Glomerular visceral epithelial cell (primary cell): ENCODE results near the gene FKRP.
A peak's percentile ranks its signal among the peaks of the same experiment; 100 is the strongest.

Source experiments
- DNase-seq: peaks from one replicate; pipeline ENCODE4 v3.0.0-alpha.2; 2016; ENCODE audit errors: extremely low spot score

Gene FKRP

DNA sequence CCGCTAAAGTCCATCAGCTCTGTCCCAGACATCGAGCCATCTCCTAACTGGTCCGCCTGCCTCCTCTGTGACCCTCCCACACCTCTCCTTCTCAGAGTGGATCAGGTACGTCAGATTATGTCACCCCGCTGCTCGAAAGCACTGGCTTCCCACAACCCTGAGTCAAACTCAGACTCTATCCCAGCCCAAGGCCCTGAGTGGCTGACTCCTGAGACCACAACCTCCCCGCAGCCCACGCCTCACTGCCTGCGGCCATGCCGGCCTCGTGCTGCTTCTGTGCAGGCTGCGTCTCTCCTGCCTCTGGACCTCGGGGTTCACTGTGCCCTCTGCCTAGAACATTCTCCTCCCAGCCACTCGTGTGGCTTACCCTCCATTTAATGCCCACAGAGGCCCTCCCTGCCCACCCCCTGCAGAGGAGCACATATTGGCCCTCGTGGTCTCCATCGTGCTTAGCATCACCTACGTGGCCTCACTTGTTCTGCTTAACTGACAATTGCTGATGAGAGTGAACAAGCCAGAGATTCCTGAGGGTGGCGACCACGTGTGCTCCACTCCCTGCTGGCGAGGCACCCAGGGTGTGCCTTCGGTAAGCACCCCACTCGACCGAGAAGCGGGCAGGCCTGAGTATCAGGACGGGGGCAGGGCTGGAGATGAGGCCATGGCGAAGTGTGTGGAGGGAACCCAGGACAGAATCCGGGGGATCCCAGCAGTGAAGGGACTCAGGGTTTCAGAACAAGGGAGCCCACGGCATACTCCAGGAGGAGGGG, 13.5 kb upstream of the FKRP start:
- peak; percentile 95 for DNase-seq

DNA sequence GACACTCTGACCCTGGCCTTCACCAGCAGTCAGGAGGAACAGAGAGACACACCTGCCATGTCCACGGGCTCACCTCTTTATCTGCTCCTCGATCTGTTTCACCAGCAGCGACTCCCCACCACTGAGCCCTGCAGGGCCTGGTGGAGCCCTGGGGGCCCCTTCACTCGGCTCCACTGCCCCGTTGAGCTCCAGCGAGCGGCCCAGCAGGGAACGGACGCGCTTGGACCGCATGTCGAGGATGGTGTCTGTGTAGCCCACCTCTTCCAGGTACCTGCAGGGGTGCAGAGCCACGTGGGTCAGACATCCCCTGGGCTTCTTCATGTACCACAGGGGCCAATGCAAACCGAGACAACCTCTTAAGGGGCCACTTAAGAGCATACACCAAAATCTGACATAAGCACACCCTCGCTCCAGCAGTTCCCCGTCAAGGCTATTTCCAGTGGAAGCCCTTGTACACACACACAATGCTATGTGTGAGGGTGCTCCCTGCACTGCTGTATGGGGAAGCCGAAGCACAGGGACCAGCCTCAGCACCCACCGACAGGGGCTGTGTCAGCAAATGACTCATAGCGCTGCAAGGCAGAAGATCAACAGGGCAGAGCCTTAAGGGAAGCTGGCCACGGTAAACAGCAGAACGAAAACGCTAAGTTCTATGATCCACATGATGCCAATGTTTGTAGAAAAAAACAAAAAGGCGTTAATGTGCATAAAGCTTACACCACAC, 12.7 kb upstream of the FKRP start:
- peak; percentile 40 for DNase-seq

GRCh38 chr19:46733690-46734292, 12.1 kb upstream of the FKRP start:
- no peak for DNase-seq

- DNase-seq, result no peak
Observed at GRCh38 chr19:46736531-46737297, 9.1 kb upstream of the FKRP start.

DNA sequence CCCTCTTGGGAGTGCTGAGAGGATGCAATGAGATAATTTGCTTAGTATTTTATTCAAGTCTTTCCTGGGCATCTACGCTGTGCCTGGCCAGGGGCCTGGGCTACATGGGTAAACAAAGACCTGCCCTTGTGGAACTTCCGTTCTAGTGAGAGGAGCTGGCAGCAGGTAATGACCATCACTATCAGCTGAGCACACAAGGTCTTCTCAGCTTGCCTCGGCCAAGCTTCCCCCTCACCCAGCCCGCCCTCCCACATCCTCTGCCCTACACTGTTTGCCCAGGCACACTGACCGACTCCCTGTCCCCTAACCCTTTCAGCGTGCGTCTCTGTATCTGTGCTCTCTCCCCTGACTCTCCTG, 8.6 kb upstream of the FKRP start:
- no peak for DNase-seq

DNA sequence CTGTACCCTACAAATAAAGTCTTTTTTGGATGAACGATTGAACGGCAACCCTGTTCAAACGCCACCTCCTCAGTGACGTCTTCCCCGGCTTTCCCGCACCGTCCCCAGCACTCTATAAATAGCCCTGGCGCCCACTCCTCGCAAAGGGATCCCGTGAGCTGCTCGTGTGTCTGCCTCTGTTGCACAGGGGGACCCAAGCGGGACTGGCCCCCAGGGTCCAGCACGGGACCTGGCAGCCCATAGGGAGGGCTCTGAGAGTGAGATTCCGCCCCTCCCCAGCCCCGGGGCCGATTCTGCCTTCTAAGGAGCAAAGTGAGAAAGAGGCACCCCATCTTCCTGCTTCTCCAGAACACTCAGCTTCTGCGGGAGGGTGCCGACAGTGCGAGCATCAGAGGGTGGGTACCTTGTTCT, 8.1 kb upstream of the FKRP start:
- DNase-seq, result no peak

- DNase-seq, result no peak
Observed at GRCh38 chr19:46739290-46739771, 6.5 kb upstream of the FKRP start.

DNA sequence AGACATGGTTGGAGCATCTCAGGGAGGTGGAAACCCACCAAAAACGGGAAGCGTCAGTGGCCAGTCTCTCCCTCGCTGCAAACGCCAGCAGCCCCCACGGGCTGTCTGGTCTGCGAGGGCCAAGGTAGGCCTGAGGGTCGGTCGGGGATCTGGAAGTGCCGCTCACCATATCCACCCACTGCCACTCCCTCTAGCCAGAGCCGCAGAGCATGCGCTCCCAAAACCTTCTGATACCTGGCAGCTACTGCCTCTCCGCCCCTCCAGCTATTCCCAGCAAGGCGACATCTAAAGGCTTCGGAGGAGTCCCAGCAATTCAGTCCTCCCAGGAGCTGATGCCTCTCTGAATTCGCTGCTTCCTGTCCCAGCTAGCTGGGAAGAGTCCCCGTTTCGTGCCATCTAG, 4.4 kb upstream of the FKRP start:
- DNase-seq, result no peak

DNA sequence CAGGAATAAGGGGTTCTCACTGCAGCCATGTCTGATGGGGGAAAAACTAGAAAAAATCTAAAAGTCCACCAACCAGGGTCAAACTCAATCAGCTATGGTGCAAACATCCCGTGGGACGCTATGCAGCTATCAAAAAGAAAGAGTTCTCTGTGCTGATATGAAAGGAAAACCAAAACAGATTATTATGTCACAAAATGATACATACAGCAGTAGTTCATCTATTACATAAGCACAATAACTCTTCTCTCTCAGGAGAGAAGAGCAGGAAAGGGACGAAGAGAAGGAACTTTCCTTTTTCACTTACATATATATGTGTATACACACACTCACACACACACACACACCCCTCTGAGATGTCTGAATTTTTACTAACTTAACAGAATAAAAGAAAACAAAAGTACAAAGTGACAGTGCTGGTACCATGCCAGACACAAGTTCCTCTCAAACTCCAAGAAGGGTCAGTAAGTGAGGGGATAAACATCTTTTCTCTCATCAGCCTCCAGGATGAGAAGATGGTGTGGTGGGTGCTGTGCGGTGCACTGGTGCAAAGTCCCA, 2.9 kb upstream of the FKRP start:
- DNase-seq, result no peak

DNA sequence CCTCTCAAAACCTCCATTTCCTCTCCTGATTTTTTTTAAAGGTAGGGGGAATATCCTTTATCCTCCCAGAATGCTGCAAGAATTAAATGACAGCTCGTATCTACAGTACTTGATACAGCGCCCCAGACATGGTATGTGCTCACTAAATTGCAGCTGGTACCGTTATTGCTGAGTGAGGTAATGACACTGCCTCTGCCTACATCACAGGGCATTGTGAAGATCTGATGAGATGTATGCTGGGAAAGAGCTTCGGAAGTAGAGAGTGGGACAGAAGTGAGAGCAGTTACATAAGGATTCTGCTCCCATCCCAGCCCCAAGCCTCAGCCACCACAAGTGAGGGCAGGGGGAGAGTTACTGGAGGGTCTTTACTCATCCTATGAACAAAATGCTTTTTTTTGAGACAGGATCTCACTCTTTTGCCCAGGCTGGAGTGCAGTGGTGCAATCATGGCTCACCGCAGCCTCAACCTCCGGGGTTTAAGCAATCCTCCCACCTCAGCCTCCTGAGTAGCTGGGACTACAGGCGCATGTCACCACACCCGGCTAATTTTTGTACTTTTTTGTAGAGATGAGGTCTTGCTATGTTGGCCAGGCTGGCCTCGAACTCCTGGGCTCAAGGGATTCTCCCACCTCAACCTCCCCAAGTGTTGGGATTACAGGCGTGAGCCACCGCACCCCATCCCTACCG, 1.7 kb upstream of the FKRP start:
- DNase-seq, result no peak

GRCh38 chr19:46745030-46745429, 827 bp upstream of the FKRP start:
- DNase-seq, result no peak

DNA sequence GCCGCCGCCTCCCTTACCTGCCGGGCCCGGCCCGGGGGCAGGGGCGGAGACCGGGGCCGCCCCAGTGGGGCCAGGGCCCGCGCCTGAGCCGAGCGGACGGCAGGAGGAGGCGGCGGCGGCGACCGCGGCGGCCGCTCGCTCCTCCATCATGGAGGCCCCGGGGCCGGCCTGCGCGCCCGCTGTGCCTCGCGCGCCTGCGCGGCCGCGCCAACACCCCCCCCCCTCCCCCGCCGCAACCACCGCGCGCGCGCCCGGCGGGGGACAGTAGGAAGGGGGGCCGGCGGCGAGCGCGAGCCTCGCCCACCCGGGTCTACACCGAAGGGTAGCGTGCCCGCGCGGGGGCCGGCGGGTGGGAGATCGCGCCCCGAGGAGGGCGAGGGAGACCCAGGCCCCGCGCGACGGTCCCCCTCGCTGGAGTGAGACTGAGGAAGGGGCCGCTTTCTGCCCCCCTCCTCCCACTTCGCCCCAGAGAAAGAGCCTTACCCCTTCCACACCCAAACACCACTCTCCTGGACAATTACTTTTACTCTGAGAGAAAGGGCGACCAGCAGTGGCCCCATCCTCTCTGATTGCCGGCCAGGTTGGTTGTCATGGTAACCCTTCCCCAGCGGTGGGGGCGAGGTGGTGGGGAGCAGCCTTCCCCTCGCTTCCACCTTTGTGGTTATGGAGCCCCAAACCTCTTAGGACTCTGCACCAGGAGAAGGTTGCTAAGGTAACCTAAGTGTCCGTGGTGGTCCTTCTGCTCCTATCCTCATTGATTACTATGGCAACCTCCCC, 612 bp downstream of the FKRP start, which contains the start of gene STRN4:
TSS of gene STRN4 (minus strand) at position 170 of the 777 bp plus-strand sequence. CDS start at position 150, 20 bp downstream.
- peak; percentile 60 for DNase-seq

DNA sequence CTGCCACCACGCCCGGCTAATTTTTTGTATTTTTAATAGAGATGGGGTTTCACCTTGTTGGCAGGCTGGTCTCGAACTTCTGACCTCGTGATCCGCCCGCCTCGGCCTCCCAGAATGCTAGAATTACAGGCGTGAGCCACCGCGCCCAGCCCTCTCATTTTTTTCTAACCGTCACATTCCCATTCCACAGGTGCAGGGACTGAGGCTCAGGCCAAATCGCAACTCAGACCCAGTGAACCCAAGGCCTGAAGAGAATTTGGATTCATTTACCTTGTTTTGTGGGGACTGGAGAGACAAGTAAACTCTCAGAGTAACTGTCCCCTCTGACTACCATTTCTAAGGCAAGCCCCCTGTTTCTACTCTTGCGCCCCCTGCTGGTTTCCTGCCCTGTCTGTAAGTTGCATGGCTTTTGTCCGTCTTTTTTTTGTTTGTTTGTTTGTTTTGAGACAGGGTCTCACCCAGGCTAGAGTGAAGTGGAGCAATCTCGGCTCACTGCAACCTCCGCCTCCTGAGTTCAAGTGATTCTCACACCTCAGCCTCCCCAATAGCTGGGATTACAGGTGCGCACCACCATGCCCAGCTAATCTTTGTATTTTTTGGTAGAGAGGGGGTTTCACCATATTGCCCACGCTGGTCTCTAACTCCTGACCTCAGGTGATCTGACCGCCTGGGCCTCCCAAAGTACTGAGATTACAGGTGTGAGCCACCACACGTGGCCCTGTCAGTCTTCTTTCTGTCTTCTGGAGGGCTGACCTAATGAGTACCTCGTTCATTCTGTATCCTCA, 2.7 kb downstream of the FKRP start:
- no peak for DNase-seq

DNA sequence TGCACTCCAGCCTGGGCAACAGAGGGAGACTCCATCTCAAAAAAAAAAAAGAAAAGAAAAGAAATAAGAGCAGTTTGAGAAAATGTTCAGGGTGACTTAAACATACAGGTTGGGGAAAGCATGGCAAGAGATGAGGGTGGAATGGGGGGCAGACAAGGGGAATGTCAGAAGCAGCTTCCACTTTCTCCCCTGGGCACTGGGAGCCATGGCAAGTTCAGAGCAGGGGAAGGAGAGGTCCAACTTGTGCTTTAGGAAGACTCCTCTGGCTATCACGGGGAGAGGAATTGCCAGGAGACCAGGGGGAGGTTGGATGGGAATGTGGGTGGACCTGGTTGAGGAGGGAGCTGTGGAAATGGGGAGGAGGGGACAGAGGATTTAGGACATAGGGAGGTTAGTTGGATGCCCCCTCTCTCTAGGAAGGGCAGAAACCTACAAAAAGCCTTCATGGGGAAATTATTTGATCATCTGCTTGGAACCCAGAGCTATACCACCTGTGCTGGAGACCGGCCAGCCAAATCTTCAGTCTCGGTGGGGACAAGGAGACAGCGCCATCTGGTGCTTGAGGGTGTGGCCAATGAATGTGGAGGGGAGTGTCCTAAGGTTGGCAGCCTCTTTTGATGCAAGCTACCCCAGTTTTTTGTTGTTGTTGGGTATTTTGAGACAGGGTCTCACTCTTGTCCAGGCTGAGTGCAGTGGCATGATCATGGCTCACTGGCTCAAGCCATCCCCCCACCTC, 7.7 kb downstream of the FKRP start:
- peak; percentile 46 for DNase-seq

DNA sequence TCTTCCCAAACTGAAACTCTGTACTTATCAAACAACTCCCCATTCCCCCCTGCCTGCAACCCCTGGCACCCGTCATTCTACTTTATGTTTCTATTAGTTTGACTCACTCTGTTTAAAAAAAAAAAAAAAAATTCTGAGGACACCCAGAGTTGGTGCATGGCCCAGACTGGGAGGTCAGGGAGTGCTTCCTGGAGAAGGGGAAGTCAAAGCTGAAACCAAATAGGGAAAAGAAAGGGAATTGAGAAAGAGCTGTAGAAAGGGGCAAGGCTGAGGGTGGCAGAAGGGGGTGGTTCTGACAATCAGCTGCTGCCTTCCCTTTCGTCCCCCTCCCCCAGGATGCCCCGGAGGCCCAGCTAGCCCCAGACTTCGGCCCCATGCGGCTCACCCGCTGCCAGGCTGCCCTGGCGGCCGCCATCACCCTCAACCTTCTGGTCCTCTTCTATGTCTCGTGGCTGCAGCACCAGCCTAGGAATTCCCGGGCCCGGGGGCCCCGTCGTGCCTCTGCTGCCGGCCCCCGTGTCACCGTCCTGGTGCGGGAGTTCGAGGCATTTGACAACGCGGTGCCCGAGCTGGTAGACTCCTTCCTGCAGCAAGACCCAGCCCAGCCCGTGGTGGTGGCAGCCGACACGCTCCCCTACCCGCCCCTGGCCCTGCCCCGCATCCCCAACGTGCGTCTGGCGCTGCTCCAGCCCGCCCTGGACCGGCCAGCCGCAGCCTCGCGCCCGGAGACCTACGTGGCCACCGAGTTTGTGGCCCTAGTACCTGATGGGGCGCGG, 9.4 kb downstream of the FKRP start:
- no peak for DNase-seq

GRCh38 chr19:46755853-46756543, 10.1 kb downstream of the FKRP start:
- DNase-seq, result no peak

DNA sequence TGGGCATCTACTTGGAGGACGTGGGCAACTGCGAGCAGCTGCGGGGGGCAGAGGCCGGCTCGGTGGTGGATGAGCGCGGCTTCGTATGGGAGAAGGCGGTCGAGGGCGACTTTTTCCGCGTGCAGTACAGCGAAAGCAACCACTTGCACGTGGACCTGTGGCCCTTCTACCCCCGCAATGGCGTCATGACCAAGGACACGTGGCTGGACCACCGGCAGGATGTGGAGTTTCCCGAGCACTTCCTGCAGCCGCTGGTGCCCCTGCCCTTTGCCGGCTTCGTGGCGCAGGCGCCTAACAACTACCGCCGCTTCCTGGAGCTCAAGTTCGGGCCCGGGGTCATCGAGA, 10.7 kb downstream of the FKRP start:
- no peak for DNase-seq

GRCh38 chr19:46759206-46759605, 13.3 kb downstream of the FKRP start:
- DNase-seq, result no peak
